Skeletal muscle satellite cell (primary cell): ENCODE data around the gene ABTB2. TPM values are rescaled to one million over a fixed set of nuclear protein-coding genes. Genes with fewer than 3 reads are reported as not detected.

Experiments
- H3K27me3 ChIP-seq: 2 replicates; pipeline ENCODE4 v1.7.0; 2013; ENCODE audit warnings: low read length; ENCODE audit not compliant: control insufficient read depth, insufficient read depth
- H3K36me3 ChIP-seq: 2 replicates; pipeline ENCODE4 v1.7.0; 2013; ENCODE audit warnings: mild to moderate bottlenecking, control low read depth, low read length; ENCODE audit not compliant: insufficient read depth
- H3K4me1 ChIP-seq: 2 replicates; pipeline ENCODE4 v1.7.0; 2013; ENCODE audit warnings: low read length; ENCODE audit not compliant: control insufficient read depth, insufficient read depth
- H3K4me2 ChIP-seq: 2 replicates; pipeline ENCODE4 v1.7.0; 2013; ENCODE audit warnings: mild to moderate bottlenecking, low read length
- H3K4me3 ChIP-seq: 2 replicates; pipeline ENCODE4 v1.7.0; 2013; ENCODE audit warnings: low read length
- H3K9ac ChIP-seq: 2 replicates; pipeline ENCODE4 v1.7.0; 2013; ENCODE audit warnings: mild to moderate bottlenecking, low read depth, low read length, moderate library complexity
- H3K9me3 ChIP-seq: replicated peaks from 2 replicates; pipeline ENCODE4 v1.7.0; 2013; ENCODE audit warnings: mild to moderate bottlenecking, control low read depth, low read length
- total RNA-seq: library from RNA; depleted of rRNA; stranded (reverse); fragments of >200 nt; gene quantifications from 2 replicates; pipeline ENCODE4 v1.2.3, GENCODE V29; 2012; rRNA removed

ABTB2 gene
- 0.51 and 2.0 TPM in 2 replicates for total RNA-seq

DNA sequence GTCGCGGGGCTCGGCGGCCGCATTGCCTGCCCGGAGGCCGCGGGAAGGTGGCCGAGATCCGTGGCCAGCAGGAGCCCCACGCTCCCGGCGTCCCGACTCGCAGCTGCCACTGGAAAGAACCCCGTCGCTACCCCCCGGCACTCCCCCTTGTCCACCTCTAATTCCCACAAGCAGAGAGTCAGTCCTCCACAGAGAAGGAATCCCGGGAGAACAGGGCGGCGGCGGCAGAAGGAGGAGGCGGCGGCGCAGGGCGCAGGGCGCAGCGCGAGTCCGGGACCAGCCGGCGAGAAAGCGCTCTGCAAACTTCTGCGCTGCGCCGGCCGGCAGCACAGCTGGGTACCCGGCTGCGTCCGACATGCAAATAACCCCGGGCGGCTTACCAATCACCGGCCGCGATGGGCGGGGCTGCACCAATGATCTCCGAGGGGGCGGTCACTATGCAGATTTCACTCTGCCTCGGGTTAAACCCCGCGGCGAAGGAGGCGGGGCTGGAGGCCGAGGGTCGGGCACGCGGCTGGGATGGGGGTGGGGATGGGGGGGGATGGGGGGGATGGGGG is at the start of gene ABTB2:
Gene ABTB2 (minus strand): TSS at position 310 of the 557 bp plus-strand sequence.
- Histone ChIP-seq H3K9ac (peak within 1 kb of the TSS; percentile 73), H3K36me3 (no peaks in the 10 kb centered on the region), H3K27me3 (peaks cover 23% of the 10 kb centered on the region), H3K4me2 (peak within 1 kb of the TSS; percentile 99), H3K9me3 (no peaks in the 10 kb centered on the region), H3K4me3 (peak within 1 kb of the TSS; percentile 85), H3K4me1 (peaks cover 29% of the 10 kb centered on the region)

- no peaks in the 10 kb centered on the region for H3K4me1 ChIP-seq
- H3K4me2 ChIP-seq = no peak overlapping the region
- peaks cover 61% of the 10 kb centered on the region for H3K27me3 ChIP-seq
- peaks cover 5% of the 10 kb centered on the region for H3K9me3 ChIP-seq
- no peak overlapping the region for H3K4me3 ChIP-seq
- H3K36me3 ChIP-seq = no peaks in the 10 kb centered on the region
- no peak overlapping the region for H3K9ac ChIP-seq
These were observed 49.5 kb upstream of the ABTB2 start for GRCh38 chr11:34407121-34407813.

DNA sequence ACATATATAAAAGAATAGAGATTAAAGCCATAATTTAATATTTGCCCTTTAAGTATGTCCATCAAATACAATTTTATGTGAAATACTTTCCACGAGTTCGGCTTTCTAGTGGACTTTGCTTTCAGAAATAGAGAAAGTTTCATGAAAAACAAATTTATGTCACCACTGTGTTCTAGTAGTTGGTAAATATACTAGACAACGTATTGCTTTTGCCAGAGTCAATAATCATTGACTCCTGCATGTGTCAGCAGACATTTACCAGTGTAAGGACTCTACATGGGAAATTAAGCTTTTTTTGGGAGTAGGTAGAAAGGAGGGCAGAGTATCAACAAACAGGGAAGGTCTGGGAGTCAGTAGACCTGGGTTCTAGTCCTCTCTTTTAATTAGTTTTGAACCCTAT is 48.6 kb upstream of the ABTB2 start:
- Histone ChIP-seq H3K4me2 (no peak overlapping the region), H3K27me3 (peaks cover 61% of the 10 kb centered on the region), H3K36me3 (no peaks in the 10 kb centered on the region), H3K9ac (no peak overlapping the region), H3K4me3 (no peak overlapping the region), H3K9me3 (no peaks in the 10 kb centered on the region), H3K4me1 (no peaks in the 10 kb centered on the region)

- Histone ChIP-seq H3K27me3 (peaks cover 61% of the 10 kb centered on the region), H3K36me3 (no peaks in the 10 kb centered on the region), H3K4me3 (peak overlapping the region; percentile 56), H3K4me1 (no peaks in the 10 kb centered on the region), H3K4me2 (peak overlapping the region; percentile 65), H3K9ac (no peak overlapping the region), H3K9me3 (no peaks in the 10 kb centered on the region)
These were observed 47.5 kb upstream of the ABTB2 start for GRCh38 chr11:34405079-34405858.

GRCh38 chr11:34404280-34404679 is 46.5 kb upstream of the ABTB2 start:
- Histone ChIP-seq H3K4me3 (no peak overlapping the region), H3K36me3 (no peaks in the 10 kb centered on the region), H3K27me3 (peaks cover 61% of the 10 kb centered on the region), H3K9me3 (no peaks in the 10 kb centered on the region), H3K4me1 (no peaks in the 10 kb centered on the region), H3K9ac (no peak overlapping the region), H3K4me2 (no peak overlapping the region)

- Histone ChIP-seq H3K4me3 (no peak overlapping the region), H3K9me3 (no peaks in the 10 kb centered on the region), H3K9ac (no peak overlapping the region), H3K27me3 (peaks cover 55% of the 10 kb centered on the region), H3K36me3 (no peaks in the 10 kb centered on the region), H3K4me2 (no peak overlapping the region), H3K4me1 (no peaks in the 10 kb centered on the region)
These were observed 45.6 kb upstream of the ABTB2 start for GRCh38 chr11:34403431-34403830.

GRCh38 chr11:34397811-34398210 is 40.0 kb upstream of the ABTB2 start:
- Histone ChIP-seq H3K9me3 (no peaks in the 10 kb centered on the region), H3K36me3 (no peaks in the 10 kb centered on the region), H3K4me2 (no peak overlapping the region), H3K27me3 (peaks cover 15% of the 10 kb centered on the region), H3K9ac (no peak overlapping the region), H3K4me3 (no peak overlapping the region), H3K4me1 (peaks cover 4% of the 10 kb centered on the region)

GRCh38 chr11:34397120-34397519 is 39.3 kb upstream of the ABTB2 start:
- H3K27me3 ChIP-seq = peaks cover 16% of the 10 kb centered on the region
- peaks cover 4% of the 10 kb centered on the region for H3K4me1 ChIP-seq
- no peaks in the 10 kb centered on the region for H3K36me3 ChIP-seq
- H3K4me2 ChIP-seq = no peak overlapping the region
- no peak overlapping the region for H3K4me3 ChIP-seq
- H3K9me3 ChIP-seq = no peaks in the 10 kb centered on the region
- H3K9ac ChIP-seq = no peak overlapping the region

- H3K9me3 ChIP-seq = no peaks in the 10 kb centered on the region
- no peak overlapping the region for H3K4me2 ChIP-seq
- no peaks in the 10 kb centered on the region for H3K36me3 ChIP-seq
- H3K4me1 ChIP-seq = peaks cover 4% of the 10 kb centered on the region
- H3K27me3 ChIP-seq = peaks cover 23% of the 10 kb centered on the region
- H3K4me3 ChIP-seq = no peak overlapping the region
- H3K9ac ChIP-seq = no peak overlapping the region
These were observed 38.2 kb upstream of the ABTB2 start for GRCh38 chr11:34395916-34396550.

DNA sequence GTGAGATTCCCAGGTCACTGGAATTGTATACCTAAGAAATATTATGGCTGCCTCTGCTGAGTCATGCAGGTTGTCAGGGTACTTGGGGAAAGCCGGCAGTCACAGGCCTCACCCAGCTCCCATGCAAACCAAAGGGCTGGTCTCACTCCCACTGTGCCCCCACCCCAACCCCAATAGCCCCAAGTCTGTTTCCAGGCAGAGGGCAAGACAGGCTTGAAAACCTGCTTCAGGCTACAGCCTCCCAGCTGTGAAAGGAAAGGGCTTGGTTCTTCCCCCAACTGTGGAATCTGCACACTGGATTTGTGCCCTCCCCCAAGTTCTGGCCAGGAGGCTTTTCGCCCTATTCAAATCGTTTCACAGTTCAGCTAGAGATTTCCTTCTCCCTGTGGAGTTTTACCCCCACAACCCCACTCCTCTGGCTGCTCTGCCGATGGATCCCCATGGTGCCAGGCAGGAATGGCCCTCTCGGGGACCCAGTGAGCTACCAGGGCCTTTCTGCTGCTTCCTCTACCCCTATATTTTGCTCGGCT is 37.0 kb upstream of the ABTB2 start:
- Histone ChIP-seq H3K9ac (no peak overlapping the region), H3K36me3 (no peaks in the 10 kb centered on the region), H3K27me3 (peaks cover 30% of the 10 kb centered on the region), H3K4me1 (peaks cover 4% of the 10 kb centered on the region), H3K4me3 (no peak overlapping the region), H3K4me2 (no peak overlapping the region), H3K9me3 (no peaks in the 10 kb centered on the region)

DNA sequence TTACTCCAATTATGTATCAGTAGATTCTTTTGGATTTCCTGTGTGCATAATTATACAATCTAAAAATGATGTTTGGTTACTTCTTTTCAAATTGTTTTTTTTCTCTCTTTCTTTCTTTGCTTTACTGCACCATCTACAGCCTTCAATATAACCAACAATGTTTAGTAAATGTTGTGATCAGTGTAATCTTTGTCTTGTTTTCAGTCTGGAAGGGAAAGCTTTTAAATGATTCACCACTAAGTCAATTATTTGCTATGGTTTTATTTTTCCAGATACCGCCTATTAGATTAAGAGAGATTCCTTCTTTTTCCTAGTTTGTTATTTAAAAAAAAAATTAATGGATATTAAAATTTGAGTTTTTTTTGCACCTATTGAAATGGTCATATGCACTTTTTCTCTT is 29.8 kb upstream of the ABTB2 start:
- no peaks in the 10 kb centered on the region for H3K4me1 ChIP-seq
- H3K9me3 ChIP-seq = no peaks in the 10 kb centered on the region
- H3K27me3 ChIP-seq = peaks cover 38% of the 10 kb centered on the region
- H3K4me2 ChIP-seq = no peak overlapping the region
- H3K9ac ChIP-seq = no peak overlapping the region
- no peaks in the 10 kb centered on the region for H3K36me3 ChIP-seq
- H3K4me3 ChIP-seq = no peak overlapping the region
